Testis (tissue), 3 donors: ENCODE measurements around the gene TMEM203. TPM values are rescaled to one million over a fixed set of nuclear protein-coding genes. Genes with fewer than 3 reads are reported as not detected.

Experiments used
- DNase-seq: peaks from one replicate; pipeline ENCODE4 v3.0.0-alpha.2; 2019
- H3K27ac ChIP-seq, 2 donors: fragments of 200-600 bp; sonication (generic); one replicate each; pipeline ENCODE4 v1.5.1; 2019
- H3K27me3 ChIP-seq: fragments of 200-600 bp; sonication (generic); one replicate; pipeline ENCODE4 v1.5.1; 2019
- H3K36me3 ChIP-seq: fragments of 200-600 bp; sonication (generic); one replicate; pipeline ENCODE4 v1.5.1; 2017; ENCODE audit warnings: low read depth; ENCODE audit errors: missing control alignments
- H3K4me1 ChIP-seq: fragments of 200-600 bp; sonication (generic); one replicate; pipeline ENCODE4 v1.5.1; 2019
- H3K4me3 ChIP-seq, 2 donors: fragments of 200-600 bp; sonication (generic); one replicate each; pipeline ENCODE4 v1.5.1; 2017 to 2019
- H3K9me3 ChIP-seq: fragments of 200-600 bp; sonication (generic); one replicate; pipeline ENCODE4 v1.5.1; 2017
- CTCF ChIP-seq, 3 experiments: fragments of 450-650 bp in 2 of 3; fragments of 200-600 bp in 1 of 3; sonication (generic) in 1 of 3; IDR thresholded peaks; one replicate each; pipeline ENCODE4 v1.5.1; 2016 to 2019; ENCODE audit warnings: antibody characterized with exemption in 3 of 3, mild to moderate bottlenecking in 2 of 3, moderate library complexity in 1 of 3
- POLR2A ChIP-seq: fragments of 450-650 bp; IDR thresholded peaks from one replicate; pipeline ENCODE4 v1.6.1; 2017; ENCODE audit warnings: antibody characterized with exemption, mild to moderate bottlenecking, moderate library complexity
- WGBS, 2 donors: methylation state at CpG; one replicate each; pipeline ENCODE4 v1.1.5; 2018; 5-methylcytosine and 5-hydroxymethylcytosine counted together
- intact Hi-C: fragments of 100-400 bp; cut with DNase I; formaldehyde crosslinking; loops from one replicate; pipeline ENCODE4 v1.15.1; 2023; ENCODE audit warnings: low total_unique reads
- polyA plus RNA-seq: library from polyadenylated mRNA; stranded (reverse); fragments of 350-450 nt; fragmentation: Illumina TruSeq; extraction: RNeasy Lipid Tissue Mini Kit (QIAGEN cat#74804); gene quantifications from one replicate; pipeline ENCODE4 v1.2.3, GENCODE V29; 2014; ENCODE audit warnings: low read depth, low replicate concordance; ENCODE audit not compliant: insufficient read depth
- total RNA-seq, 2 donors: library from RNA; depleted of rRNA; stranded (reverse); fragments of >200 nt; gene quantifications; one replicate each; pipeline ENCODE4 v1.2.3, GENCODE V29; 2016

Gene TMEM203
- total and polyA plus RNA-seq, 3 donors from 2014 or later = 36.3 to 51.2 (median 48.0) TPM

- Histone ChIP-seq H3K27ac (no peak overlapping the region), H3K27me3 (no peaks in the 10 kb centered on the region), H3K36me3 (no peaks in the 10 kb centered on the region), H3K4me3 (no peak overlapping the region), H3K9me3 (no peaks in the 10 kb centered on the region), H3K4me1 (peaks cover 14% of the 10 kb centered on the region)
- TF ChIP-seq POLR2A = no peak
- TF ChIP-seq CTCF (IDR thresholded peaks at IDR 0.05) = no peak
- intact Hi-C loops = no loop called here
- WGBS, 2 donors = 92 to 95% methylated on average over 11 to 20 of the region's 22 CpGs
- DNase-seq = no peak
Observed at GRCh38 chr9:137215196-137215986, 9.9 kb upstream of the TMEM203 start.

- 76 to 86% methylated on average over 10 to 19 of the region's 19 CpGs for WGBS, 2 donors
- peaks cover 14% of the 10 kb centered on the region for H3K4me1 ChIP-seq
- H3K9me3 ChIP-seq = no peaks in the 10 kb centered on the region
- no peaks in the 10 kb centered on the region for H3K27me3 ChIP-seq
- intact Hi-C loops = no loop called here
- no peak overlapping the region for H3K27ac ChIP-seq
- no peak for DNase-seq
- H3K36me3 ChIP-seq = no peaks in the 10 kb centered on the region
- TF ChIP-seq CTCF (IDR thresholded peaks at IDR 0.05) (no peak), POLR2A (no peak)
- no peak overlapping the region for H3K4me3 ChIP-seq
Observed at GRCh38 chr9:137214620-137215019, 9.2 kb upstream of the TMEM203 start.

GRCh38 chr9:137213160-137214060 lies 8.0 kb upstream of the TMEM203 start:
- Histone ChIP-seq H3K36me3 (no peaks in the 10 kb centered on the region), H3K27me3 (no peaks in the 10 kb centered on the region), H3K4me1 (peaks cover 9% of the 10 kb centered on the region), H3K4me3 (no peak overlapping the region), H3K9me3 (no peaks in the 10 kb centered on the region), H3K27ac (no peak overlapping the region)
- WGBS, 2 donors = 90 to 94% methylated on average over 21 to 32 of the region's 49 CpGs
- TF ChIP-seq CTCF (IDR thresholded peaks at IDR 0.05) (no peak), POLR2A (no peak)
- DNase-seq = no peak
- intact Hi-C loops = no loop called here

GRCh38 chr9:137212520-137212919 lies 7.1 kb upstream of the TMEM203 start:
- DNase-seq = no peak
- Histone ChIP-seq H3K27me3 (no peaks in the 10 kb centered on the region), H3K4me1 (peaks cover 9% of the 10 kb centered on the region), H3K4me3 (no peak overlapping the region), H3K36me3 (no peaks in the 10 kb centered on the region), H3K9me3 (no peaks in the 10 kb centered on the region), H3K27ac (no peak overlapping the region)
- TF ChIP-seq POLR2A (no peak), CTCF (IDR thresholded peaks at IDR 0.05) (no peak)
- WGBS, 2 donors = 80 to 88% methylated on average over 2 to 21 of the region's 21 CpGs
- intact Hi-C loops = no loop called here
